ENCODE measurements around the gene ITK. TPM values are rescaled to one million over a fixed set of nuclear protein-coding genes. Genes with fewer than 3 reads are reported as not detected.

Gene ITK
- total and polyA plus RNA-seq, 3 donors from 2014 or later = 0.93 to 3.8 (median 1.3) TPM

DNA sequence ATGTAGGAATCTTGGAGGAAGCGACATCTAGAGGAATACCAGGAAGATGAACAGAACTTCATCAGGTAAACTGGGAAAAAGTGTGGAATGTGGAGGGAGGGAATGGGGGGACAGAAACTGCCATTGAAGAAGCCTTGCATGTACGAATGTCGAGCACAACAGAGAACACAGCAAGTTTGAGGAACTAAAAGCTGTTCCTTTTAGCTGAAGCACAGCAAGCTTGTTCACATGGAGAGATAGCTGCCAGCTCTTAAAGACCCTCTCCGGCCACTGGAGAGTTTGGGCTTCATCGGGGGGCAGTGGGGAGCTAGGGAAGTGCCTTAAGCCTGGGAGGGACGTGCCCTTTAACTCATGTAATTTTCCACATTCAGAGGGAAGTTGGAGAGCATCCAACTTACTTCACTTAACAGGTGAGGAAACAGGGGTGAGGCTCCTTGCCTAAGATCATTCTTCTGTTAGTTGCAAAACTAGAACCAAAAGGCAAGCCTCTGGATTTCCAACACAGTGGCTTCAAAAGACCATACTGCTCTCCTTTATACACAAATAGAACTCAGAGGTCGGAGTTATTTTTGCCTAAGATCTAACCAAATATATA is 83.0 kb downstream of the ITK start:
- Histone ChIP-seq H3K4me1 (no peaks in the 10 kb centered on the region), H3K27me3 (no peaks in the 10 kb centered on the region), H3K36me3 (ENCODE audit: low read depth, missing control alignments) (no peaks in the 10 kb centered on the region), H3K27ac (no peak overlapping the region), H3K9me3 (no peaks in the 10 kb centered on the region), H3K4me3 (no peak overlapping the region)
- intact Hi-C loops (cut with DNase I; ENCODE audit: low total_unique reads) = no loop called here
- no peak for DNase-seq
- 84% methylated on average over 7 of the region's 7 CpGs for WGBS, 2 donors
- TF ChIP-seq POLR2A (IDR thresholded peaks at IDR 0.05) = no peak
- TF ChIP-seq, protein P1, sequence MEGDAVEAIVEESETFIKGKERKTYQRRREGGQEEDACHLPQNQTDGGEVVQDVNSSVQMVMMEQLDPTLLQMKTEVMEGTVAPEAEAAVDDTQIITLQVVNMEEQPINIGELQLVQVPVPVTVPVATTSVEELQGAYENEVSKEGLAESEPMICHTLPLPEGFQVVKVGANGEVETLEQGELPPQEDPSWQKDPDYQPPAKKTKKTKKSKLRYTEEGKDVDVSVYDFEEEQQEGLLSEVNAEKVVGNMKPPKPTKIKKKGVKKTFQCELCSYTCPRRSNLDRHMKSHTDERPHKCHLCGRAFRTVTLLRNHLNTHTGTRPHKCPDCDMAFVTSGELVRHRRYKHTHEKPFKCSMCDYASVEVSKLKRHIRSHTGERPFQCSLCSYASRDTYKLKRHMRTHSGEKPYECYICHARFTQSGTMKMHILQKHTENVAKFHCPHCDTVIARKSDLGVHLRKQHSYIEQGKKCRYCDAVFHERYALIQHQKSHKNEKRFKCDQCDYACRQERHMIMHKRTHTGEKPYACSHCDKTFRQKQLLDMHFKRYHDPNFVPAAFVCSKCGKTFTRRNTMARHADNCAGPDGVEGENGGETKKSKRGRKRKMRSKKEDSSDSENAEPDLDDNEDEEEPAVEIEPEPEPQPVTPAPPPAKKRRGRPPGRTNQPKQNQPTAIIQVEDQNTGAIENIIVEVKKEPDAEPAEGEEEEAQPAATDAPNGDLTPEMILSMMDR (IDR thresholded peaks at IDR 0.05) = no peak

DNA sequence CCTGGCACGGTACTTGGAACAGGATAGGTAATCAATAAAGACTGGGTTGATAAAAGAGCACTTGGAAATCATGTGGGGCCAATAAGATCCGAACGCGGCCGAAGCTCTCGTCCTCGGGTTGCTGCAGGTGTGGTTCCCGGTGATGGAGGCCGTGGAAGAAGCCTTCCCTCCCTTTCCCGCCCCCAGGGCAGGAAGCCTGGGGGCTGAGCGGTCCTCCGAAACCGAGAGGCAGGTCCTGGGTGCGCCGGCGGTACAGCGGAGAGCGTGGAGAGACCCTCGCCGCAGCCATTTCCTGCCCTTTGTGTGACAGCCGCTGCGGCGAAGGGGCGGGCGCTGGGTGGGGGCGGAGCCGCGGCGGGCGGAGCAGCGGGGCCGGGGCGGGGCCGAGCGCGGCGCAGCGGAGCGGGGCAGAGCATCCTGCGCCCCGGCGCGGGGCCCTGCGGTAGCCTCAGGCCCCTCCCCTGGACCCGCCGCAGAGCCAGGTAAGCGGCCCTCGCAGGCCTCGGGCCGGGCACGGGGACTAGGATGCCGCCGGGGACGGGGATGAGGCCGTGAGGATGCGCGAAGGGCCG is 85.2 kb downstream of the ITK start, which contains the start of gene CYFIP2:
TSS of gene CYFIP2 (plus strand) at position 410 of the 572 bp plus-strand sequence. CDS start 19,239 bp downstream, outside the sequence.
- no peak for TF ChIP-seq POLR2A (IDR thresholded peaks at IDR 0.05)
- TF ChIP-seq, protein P1 (IDR thresholded peaks at IDR 0.05) = no peak
- Histone ChIP-seq H3K4me1 (no peaks in the 10 kb centered on the region), H3K27ac (no peak within 1 kb of the TSS), H3K4me3 (peak within 1 kb of the TSS; percentile 67 to 68), H3K36me3 (ENCODE audit: low read depth, missing control alignments) (no peaks in the 10 kb centered on the region), H3K27me3 (no peaks in the 10 kb centered on the region), H3K9me3 (no peaks in the 10 kb centered on the region)
- WGBS, 2 donors = 1 to 3% methylated on average over 6 to 25 of the region's 58 CpGs
- intact Hi-C loops (cut with DNase I; ENCODE audit: low total_unique reads) = no loop called here
- peak; percentile 59 for DNase-seq

DNA sequence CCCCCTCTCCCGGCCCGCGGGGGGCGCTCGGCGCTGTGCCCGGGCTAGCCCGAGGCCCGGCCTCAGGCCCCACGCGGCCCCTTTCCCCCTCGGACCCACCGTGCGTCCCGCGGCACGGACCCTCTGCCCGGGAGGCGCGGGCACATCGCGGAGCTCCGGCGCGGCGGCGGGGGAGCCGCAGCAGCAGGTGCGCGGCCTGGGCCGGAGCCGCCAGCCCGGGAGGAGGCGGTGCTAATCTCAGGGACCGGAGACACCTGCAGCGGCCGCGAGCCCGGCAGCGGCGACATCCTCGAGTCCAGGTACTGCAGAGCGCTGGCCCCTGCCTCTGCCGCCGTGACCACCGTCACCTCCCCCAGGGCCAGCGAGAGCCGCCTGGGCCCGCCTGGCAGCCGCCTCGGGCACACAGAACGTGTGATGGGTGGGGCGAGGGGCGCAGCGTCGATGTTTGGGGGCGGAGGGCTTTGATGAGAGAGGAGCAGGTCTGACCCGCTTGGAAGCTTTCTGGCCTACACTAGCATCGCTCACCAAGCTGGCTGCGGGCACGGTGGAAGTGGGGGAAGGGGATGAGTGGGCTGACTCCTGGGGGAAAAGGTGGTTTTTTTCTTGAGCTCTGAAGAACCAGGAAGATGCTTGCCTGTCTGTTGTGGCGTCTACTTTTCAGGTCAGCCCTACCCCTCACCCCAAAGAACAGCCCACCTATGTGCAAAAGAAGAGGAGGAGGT is 85.8 kb downstream of the ITK start:
- intact Hi-C loops (cut with DNase I; ENCODE audit: low total_unique reads) = no loop called here
- no peak for DNase-seq
- Histone ChIP-seq H3K27me3 (no peaks in the 10 kb centered on the region), H3K9me3 (no peaks in the 10 kb centered on the region), H3K4me1 (no peaks in the 10 kb centered on the region), H3K4me3 (peak overlapping the region; percentile 67 to 68), H3K36me3 (ENCODE audit: low read depth, missing control alignments) (no peaks in the 10 kb centered on the region), H3K27ac (no peak overlapping the region)
- WGBS, 2 donors = 5 to 18% methylated on average over 3 to 40 of the region's 62 CpGs
- no peak for TF ChIP-seq POLR2A (IDR thresholded peaks at IDR 0.05)
- TF ChIP-seq, protein P1 (IDR thresholded peaks at IDR 0.05) = no peak

DNA sequence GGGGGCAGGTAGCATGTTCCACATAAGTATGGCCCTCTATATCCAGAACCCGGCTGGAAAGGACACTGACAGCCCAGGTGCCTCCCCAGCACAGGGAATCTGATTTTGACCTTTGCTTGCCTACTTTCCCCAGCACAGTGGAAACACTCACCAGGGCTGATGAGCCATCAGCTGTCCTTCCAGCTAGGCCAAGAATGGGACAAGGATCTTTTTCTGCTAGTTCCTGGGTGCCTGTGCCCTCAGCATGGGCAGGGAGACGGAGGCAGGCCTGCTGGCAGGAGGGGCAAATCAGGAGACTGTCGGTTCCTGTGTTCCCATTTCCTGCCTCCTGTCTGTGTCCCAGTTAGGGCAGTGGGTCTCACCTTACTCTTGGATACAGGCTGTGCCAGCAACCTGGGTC is 86.4 kb downstream of the ITK start:
- no peaks in the 10 kb centered on the region for H3K9me3 ChIP-seq
- TF ChIP-seq POLR2A (IDR thresholded peaks at IDR 0.05) = no peak
- TF ChIP-seq, protein P1 (IDR thresholded peaks at IDR 0.05) = no peak
- 25 to 70% methylated on average over 1 to 3 of the region's 3 CpGs for WGBS, 2 donors
- no peaks in the 10 kb centered on the region for H3K36me3 ChIP-seq (ENCODE audit: low read depth, missing control alignments)
- DNase-seq = no peak
- intact Hi-C loops (cut with DNase I; ENCODE audit: low total_unique reads) = no loop called here
- H3K4me1 ChIP-seq = no peaks in the 10 kb centered on the region
- no peaks in the 10 kb centered on the region for H3K27me3 ChIP-seq
- H3K27ac ChIP-seq = no peak overlapping the region
- H3K4me3 ChIP-seq = no peak overlapping the region

All from testis (tissue), 3 donors.